ENCODE results near the gene KRTAP10-7.

- TF ChIP-seq CTCF (IDR thresholded peaks at IDR 0.05; ENCODE audit: insufficient read depth, low read depth, low read length), result no peak
- TF ChIP-seq EZH2 (IDR thresholded peaks at IDR 0.05; ENCODE audit: insufficient read depth, low read length), result no peak
Observed at GRCh38 chr21:44625756-44626155, 25.4 kb downstream of the KRTAP10-7 start.

Measured in astrocyte (in vitro differentiated cells and primary cell).